Middle frontal gyrus (tissue), 1 donor: ENCODE measurements around the gene NAALADL2.

Source experiments
- DNase-seq: peaks from one replicate; pipeline ENCODE4 v3.0.0-alpha.2; 2015; ENCODE audit warnings: low spot score; ENCODE audit errors: extremely low spot score

The NAALADL2 gene

DNA sequence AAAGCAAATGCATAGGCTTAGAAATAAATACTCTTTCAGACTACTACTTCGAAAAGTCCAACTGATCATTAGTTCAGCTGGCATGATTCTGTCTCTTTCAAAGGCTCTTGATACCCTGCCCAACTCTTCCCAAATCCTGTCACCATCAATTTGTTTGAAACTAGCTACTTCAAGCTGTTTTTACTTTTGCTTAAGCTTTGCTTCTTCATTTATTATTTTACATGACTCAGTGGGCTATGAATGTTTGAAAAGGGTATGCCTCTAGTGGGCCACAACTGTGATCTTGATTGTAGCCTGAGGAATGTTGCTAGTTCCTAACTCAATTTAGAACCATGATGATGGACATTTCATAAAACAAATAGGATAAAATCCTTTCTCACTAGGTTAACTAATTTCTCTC lies 340.8 kb downstream of the NAALADL2 start:
- DNase-seq = no peak

DNA sequence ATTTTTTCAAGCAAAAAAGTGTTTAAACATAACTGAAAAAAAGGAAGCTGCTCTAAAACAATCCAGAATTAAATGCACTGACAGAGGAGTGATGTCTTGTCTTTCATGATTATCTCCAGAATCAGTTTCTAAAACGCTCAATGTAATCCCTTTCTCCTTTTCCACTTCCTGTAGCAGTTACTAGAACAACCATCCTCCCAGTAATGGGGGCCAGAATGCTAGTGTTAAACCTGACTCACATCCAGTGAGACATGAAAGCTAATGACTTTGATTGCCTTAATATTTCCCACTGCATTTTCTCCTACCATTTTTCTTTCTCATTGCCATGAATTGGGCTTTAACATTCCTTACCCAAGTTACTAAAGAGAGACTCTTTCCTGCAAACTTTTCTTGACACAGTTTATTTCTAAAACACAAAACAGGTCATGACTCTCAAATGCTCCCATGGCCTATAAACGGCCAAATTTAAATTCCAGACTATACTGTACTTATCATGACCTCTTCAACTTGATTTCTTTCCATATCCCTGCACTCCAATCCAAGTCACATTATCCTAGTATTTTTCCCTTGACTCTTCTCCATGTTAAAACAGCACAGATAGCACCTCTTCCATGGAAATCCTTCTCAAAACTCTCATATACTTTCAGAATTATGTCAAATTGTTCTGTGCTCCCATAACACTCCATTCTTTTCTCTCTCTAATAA lies 341.4 kb downstream of the NAALADL2 start:
- DNase-seq = no peak

DNA sequence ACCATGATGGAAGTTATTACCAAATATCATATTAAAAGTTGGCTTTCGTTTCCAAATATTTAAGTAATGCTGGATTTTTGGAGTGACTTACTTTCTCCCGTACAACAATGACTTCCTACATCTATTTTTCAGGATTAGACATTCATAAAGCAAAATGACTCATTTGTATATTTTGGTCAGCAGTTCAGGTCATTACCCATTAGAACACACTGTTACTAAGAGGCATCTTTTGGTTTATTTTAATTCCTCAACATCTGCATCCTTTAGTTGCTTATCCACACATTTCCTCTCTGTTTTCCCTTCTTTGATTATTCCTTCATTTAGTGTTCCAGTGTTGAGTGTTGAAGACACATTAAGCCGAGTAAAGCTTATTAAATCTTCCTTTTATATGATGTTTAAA lies 348.2 kb downstream of the NAALADL2 start:
- no peak for DNase-seq

DNA sequence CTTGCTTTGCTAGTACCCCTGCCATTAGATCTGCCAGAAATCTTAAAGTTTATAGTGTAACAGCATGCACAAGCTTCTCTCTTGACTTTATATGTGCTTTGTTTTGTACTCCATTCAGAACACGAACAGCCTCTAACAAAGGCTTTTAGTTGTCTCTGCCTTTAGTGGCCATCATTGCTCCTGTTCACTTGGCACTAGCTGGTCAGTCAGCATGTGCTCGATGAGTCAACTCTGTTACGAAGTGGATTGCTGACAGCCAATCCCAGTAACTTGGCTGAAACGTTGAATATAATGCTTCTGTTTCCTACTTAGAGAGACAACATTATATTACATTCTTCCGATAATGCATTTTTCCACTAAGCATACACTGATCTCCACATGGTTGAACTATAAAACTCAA lies 349.2 kb downstream of the NAALADL2 start:
- no peak for DNase-seq

DNA sequence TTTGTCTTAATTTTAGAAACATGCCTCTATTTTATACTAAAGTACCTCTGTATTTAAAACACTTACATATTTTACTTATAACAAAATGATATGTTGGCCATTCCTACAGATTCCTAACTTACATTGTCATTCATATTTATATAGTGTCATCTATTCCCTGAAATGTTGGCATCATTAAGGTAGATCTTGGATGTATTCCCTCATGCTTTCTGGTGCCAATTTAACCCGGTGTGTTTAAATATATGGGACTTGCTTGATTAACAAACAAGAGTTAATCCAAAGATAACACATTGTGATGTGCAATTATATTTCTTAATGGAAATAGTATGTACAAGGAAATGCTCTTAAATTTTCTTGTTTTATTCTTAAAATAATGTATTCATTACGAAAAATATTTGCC lies 352.3 kb downstream of the NAALADL2 start:
- DNase-seq = no peak

DNA sequence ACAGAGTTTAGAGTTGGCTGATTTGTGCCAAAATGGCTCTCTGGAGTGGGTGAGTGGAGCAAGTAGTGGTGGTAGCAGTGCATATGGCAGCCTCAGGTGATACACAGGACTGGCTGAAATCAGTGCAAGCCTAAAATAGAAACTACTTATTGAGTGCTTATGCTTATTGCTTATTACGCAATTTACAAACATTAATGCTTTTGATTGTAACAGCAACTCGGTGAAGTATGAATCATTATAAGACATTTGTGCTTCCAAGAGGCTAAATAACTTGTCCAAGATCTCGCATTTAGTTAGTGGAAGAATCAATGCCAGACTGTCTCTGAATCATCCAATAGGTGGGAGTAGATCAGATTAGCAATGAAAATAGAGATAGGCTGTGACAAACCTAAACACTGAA lies 353.8 kb downstream of the NAALADL2 start:
- no peak for DNase-seq

DNA sequence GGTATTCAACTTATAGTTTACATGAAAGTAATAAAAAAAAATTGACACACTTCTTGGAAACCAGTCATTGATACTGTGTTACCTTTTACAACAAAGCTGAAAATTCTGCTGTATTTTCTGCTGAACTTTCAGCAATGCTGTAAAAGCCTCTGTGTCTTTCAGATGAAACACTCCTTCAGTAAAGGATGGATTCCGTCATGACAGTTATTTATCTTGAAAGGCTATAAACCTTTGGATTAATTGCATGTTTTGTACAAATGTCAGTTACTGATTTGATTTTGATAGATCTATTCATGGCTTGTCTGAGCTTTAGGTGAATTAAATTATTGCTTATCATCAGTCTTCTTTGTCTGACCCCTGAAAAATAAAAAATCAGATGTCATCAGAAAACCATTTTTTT lies 355.1 kb downstream of the NAALADL2 start:
- DNase-seq = no peak

DNA sequence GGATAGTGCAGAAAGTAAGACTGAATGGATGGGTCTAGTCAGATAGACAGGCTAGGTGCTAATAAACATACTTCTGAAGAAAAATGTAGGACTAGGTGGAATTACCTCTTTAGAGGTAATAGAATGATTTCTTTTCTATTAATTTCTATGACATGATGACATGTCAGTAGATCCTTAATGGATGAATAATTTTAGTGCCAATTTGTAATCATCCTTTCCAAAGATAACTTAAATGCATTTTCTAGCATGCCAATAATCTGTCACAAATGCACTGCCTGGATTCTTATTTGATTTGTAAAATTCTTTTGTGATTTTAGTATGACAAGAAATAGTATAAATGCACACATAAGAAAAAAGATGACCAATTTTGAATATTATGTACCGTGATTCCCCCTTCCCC lies 356.7 kb downstream of the NAALADL2 start:
- DNase-seq = no peak

DNA sequence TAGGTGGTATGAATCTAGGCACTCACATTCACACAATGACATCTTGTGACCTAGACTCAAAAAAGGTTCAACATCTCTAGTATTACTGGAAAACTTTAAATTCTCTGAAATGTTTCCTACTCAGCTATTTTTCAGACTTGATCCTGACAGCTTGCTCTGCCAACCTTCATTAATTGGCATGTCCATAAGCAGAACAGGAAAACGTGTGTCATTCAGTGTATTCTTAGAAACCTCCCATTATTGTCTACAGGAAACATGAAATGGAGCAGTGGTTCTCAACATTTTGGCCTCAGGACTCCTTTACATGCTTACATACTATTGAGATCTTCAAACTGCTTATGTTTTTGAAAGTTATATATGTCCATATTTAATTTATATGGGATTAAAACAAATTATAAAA lies 363.2 kb downstream of the NAALADL2 start:
- DNase-seq = no peak

DNA sequence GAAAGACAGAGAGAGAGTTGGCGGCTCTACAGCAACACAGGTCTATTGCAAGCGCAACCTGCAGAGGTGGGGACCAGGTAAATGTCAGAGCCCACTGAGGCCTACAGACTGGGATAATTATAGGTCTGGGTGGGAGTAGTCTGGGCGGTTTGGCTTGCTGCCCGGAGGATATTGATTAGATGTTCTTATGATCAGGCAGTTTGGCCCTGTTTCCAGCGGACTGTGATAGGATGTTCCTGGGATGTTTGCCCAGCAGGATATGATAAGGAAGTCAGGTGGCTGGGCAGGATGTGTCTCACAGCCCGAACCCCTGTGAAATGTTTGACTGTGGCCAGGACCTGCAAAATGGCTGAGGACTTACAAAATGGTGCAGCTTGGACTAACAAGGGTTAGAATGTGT lies 364.9 kb downstream of the NAALADL2 start:
- no peak for DNase-seq

DNA sequence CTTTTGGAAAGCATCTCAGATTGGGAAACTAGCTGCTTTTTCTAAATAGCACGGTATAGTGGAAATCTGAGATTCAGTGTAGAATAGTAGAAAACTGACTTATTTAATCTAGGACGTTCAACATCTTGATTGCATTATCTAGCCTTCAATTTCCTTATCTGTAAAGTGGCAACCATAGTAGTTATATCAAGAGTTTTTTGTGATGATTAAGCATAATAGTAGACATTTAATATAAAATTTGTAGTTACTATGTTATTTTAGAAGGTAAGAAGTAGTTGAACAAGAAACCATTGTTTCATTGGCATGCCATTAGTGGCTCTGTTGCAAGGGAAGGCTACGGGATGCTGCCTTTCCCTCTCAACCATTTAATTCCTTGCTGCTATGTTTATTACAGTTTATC lies 367.3 kb downstream of the NAALADL2 start:
- no peak for DNase-seq

DNA sequence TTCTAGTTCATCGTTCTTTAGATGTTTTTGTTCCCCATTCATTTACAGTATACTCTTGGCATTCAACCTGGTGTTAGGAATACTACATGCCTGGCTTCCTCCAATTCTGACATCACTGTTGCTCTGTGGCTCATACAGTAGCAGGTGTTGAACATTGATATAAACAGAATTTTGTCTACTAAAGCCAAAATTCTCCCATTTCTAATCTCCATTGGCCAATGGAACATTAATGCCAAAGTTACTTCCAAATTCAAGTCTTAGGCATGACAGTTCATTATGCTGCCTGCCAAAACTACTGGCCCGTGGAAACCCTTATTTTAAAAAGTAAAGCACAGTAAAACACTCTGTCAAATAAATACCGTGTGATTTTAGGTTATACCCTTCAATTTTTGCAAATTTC lies 368.0 kb downstream of the NAALADL2 start:
- DNase-seq = no peak

DNA sequence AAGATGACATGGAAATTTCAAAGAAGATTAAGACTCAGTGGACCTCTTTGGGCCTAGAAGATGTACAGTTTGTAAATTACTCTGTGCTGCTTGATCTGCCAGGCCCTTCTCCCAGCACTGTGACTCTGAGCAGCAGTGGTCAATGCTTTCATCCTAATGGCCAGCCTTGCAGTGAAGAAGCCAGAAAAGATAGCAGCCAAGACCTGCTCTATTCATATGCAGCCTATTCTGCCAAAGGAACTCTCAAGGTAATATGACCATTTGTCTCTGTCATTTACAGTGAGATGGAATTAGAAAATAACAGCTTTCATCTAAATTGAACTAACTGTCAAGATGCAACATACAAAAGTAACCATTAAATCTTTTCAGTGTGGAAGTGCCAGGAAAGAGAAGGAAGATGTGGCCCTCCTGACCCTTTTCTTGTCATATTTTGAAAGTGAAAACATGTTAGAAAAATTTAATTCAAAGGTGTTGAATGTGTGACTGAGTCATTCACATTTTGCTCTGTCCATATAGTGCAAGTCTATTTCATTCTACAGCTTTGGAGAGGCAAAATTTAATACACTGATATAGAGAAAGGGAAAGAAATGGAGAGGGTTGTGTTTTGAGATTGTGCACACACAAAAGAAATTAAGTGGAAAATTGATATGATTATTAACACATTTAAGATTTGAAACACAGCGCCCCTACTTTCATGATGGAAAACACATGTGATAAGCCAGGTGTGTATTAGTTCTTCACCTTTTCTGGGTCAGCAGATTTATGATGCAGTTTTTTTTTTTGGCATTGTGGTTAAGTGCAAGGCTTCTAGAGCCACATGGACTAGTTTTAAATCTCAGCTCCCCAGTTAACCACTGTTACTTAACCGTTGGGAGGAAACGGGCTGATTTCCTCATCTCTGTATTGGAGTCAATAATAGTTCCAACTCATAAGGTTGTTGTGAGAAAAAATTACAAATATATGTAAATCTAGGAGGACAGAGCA lies 375.1 kb downstream of the NAALADL2 start:
- DNase-seq = no peak

DNA sequence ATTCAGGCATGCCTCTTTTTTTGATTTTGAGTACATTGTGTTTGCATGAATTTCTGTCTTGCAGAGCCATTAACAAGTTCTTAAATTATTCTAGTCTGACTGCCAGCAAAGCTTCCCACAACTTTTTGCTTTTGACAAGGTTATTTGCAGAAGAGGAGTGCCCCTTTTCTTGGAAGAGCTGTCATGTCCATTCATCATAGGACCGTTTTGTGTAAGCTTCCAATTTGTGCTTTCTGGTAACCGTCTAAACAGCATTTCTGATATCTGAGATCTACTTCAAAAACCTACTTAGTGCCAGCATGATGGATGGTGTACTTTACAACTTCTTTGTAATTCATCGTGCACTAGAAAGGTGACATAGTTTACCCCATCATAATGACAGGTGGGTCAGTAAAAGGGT lies 379.7 kb downstream of the NAALADL2 start:
- no peak for DNase-seq

DNA sequence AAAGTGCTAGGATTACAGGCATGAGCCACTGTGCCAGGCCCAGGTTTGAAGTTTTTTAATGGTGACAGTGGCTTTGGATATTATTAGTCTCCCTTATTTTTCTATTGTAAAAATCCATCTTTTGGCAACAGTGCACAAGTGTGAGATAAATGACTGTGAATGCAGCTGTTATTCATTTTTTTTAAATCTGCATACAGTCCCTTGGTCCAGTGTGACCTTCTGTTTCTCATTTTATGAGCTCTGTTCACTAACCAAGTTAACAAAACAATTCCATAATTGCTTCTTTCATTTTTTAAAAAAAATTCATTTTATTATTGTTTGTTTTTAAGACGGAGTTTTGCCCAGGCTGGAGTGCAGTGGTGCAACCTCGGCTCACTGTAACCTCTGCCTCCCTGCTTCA lies 381.8 kb downstream of the NAALADL2 start:
- no peak for DNase-seq

DNA sequence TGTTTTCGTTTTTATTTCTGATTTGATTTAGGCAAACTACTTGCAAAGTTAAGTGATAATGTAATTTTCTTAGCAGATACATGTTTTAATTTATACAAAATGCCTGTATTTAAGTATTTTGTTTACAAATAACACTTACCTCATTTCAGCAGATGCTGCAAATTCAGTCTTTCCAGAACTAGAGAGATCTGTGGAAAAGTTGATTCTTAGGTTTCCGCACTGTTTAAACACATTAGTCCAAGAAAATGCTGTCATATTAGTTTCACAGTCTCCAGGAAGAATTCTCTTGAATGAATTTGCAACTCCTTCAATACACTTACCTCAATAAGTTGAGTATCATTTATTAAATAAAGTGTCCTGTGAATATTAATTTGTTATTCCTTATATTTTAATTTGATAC lies 383.1 kb downstream of the NAALADL2 start:
- no peak for DNase-seq

DNA sequence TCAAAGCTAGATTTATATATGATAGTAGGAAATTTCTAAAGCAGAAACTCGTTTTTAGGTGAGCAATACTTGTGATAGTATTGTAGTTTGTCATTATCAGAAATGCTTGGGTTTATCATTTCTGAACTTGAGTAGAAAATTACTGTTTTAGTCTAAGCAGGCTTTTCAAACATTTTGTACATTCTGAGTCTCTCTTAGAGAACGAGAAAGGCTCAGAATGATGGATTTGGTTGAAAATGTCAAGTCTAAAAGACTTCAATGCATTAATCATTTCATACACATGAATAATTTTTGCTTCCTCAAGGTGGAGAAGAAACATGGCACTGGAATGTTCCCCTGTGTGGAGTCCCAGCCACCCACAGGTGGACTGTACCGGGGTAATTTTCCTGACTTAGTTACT lies 387.1 kb downstream of the NAALADL2 start:
- no peak for DNase-seq

DNA sequence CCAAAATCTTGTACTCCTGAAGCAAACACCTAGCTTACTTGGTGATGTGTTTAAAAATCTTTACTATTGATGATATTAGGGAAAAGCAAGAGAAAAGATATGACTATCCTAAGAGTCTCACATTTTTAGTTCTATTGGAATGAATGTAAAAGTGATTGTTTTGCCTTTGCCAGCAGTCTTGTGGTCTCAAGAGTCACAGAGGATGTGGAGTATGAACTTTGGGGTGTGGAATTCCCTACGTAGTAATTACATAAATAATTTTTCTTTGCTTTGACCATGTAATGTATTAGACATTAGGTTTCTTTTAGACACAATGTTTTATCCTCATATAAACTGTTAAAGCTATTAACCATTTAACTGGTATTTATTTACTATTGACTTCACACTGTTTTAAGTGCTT lies 387.6 kb downstream of the NAALADL2 start:
- no peak for DNase-seq

DNA sequence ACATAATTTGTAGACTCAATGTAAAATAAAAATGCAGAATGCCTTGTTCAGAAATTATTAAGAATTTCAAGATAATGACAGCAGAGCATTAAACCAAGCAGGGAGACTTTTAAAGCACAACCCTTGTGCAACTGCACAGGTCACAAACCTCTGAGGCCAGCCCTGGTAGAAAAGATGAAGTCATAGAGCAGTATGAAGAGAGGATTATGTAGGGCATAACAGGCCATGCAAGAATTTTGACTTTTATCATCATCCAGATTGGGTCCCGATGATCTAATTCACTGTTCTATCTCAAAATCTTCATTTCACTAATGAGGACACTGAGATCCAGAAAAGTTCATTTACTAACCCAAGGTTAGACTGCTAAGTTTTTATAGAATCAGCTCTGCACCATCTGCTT lies 388.5 kb downstream of the NAALADL2 start:
- no peak for DNase-seq

DNA sequence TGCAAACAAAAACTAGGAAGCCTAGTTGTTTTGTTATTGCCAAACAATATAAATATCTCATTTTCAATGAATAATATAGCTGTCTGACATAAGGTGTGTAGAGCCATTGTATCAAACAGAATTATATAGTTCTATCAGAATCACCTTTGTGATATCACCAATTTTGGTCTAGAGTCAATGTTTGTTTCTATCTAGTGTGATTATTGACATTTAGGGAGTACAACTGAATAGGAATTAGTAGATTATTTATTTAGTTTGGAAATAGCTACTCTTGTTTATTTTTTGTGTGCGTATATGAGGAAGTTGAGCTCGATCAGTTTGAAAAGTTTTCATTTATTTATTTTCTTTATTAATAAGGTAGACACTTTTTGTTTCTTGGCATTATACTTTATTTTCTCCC lies 389.7 kb downstream of the NAALADL2 start:
- no peak for DNase-seq

DNA sequence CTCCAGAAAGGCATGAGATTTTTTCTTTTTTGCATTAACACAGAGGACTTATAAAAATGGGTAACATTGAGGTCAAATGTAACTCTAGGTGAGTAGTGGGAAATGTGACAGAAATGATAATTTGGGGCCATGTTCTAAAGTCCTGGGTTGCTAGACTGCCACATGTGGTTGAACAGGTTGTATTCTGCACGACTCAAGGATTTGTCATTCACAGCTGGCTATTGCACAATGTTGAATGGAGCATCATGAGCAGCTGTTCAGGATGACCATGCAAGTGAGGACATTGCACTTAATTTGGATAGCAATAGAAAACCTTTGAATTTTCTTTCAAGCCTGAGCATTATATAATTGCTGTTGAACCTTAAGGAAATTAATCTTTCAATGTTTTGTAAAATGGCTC lies 396.6 kb downstream of the NAALADL2 start:
- DNase-seq = no peak

DNA sequence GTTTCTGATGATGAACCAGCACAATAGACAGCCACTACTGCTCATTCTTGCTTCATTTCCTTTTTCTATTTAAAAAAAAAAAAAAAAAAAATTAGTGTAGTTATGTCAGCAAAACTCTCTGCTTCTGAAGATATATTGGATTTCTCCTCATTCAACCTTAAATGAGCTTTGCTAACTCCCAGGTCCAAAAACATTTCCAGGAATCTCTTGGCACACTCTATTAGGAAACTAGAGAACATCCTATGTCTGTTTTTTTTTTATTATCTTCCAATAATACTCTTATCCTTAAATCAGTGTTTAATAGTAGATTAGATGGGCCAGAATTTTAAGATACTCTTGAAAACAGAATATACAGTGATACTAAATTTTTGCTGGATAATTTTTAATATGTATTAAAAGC lies 398.0 kb downstream of the NAALADL2 start:
- no peak for DNase-seq

DNA sequence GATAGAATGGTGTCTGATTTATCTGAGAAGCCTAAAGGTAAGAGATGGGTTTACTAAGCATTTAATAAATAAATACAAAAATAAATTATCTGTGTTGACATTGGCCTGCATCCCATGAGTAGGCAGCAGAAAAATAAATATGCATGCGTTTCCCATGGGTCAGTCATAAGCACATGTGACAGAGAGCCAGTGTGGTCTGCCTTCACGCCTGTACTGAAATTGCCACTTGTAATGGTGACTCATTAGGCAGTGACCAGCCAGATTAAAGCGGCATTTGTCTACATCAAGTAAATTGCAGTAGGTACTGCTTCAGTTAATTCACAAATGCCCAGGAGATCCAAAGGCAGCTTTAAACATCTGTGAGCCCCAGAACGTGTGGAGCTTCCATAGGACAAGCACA lies 399.6 kb downstream of the NAALADL2 start:
- DNase-seq = no peak
